Endothelial cell of umbilical vein (primary cell): ENCODE results near the gene ARMH4. TPM values are rescaled to one million over a fixed set of nuclear protein-coding genes. Genes with fewer than 3 reads are reported as not detected.
"Not testable (repeated sequence)": the region's sequence is repeated elsewhere in the genome, so short reads cannot be mapped to it uniquely, and the experiment has no call there.

Experiments
- BruUV-seq: library from RNA; stranded (reverse); fragments of 400-500 nt; replicated peaks from 2 replicates; lab custom pipeline; 2021; lab: Mats Ljungman, UMichigan
- CTCF ChIA-PET: fragments of 300-600, 350-600 bp; sonication (Branson Sonifier 250); formaldehyde crosslinking; loops from one replicate; lab custom pipeline; 2021; ENCODE audit warnings: antibody characterized with exemption, inconsistent platforms; lab: Charles Lee
- POLR2A ChIA-PET: fragments of 300-600, 350-600 bp; sonication (Branson Sonifier 250); formaldehyde crosslinking; loops from one replicate; lab custom pipeline; 2021; ENCODE audit warnings: antibody characterized with exemption, inconsistent platforms; lab: Charles Lee
- DNase-seq: peaks from one replicate; pipeline ENCODE4 v3.0.0-alpha.2; 2011; ENCODE audit warnings: low read depth, low spot score
- FAIRE-seq: peaks from 2 replicates; lab custom pipeline; 2011; peaks lifted over from hg19 to GRCh38; lab: Jason Lieb, UNC
- H2AFZ ChIP-seq: 2 replicates; pipeline ENCODE4 v1.6.0; 2012; ENCODE audit warnings: low read depth, low read length, control low read depth, inconsistent platforms
- H3K27ac ChIP-seq: 2 replicates; pipeline ENCODE4 v1.5.1; 2011; ENCODE audit warnings: low read depth, mild to moderate bottlenecking, control low read depth, low read length, moderate library complexity; ENCODE audit not compliant: insufficient read depth
- H3K27me3 ChIP-seq, 2 experiments: 2 replicates each; pipeline versions ENCODE4 v1.6.0 to v1.6.1; 2011; ENCODE audit warnings: low read length in 2 of 2, mixed read lengths in 1 of 2; ENCODE audit not compliant: control insufficient read depth in 2 of 2, insufficient read depth in 2 of 2
- H3K36me3 ChIP-seq, 2 experiments: 2 replicates in 1 of 2; 3 replicates in 1 of 2; pipeline ENCODE4 v1.5.1; 2011; ENCODE audit warnings: low read length in 2 of 2, mild to moderate bottlenecking in 1 of 2, moderate library complexity in 1 of 2; ENCODE audit not compliant: control insufficient read depth in 2 of 2, insufficient read depth in 2 of 2; ENCODE audit errors: extremely low read depth in 1 of 2
- H3K4me1 ChIP-seq: 3 replicates; pipeline ENCODE4 v1.5.1; 2011; ENCODE audit warnings: mild to moderate bottlenecking, low read length; ENCODE audit not compliant: control insufficient read depth, insufficient read depth; ENCODE audit errors: extremely low read depth
- H3K4me2 ChIP-seq: 2 replicates; pipeline ENCODE4 v1.6.1; 2011; ENCODE audit warnings: low read length, control low read depth, mixed read lengths; ENCODE audit not compliant: insufficient read depth
- H3K4me3 ChIP-seq, 3 experiments: fragments of 200-600 bp in 1 of 3; sonication (generic), shearing (Covaris generic) in 1 of 3; replicated peaks in 1 of 3; 2 replicates each; pipeline ENCODE4 v1.5.1; 2011 to 2016; ENCODE audit warnings: control low read depth in 3 of 3, low read length in 3 of 3, mild to moderate bottlenecking in 2 of 3, inconsistent platforms in 1 of 3, low read depth in 1 of 3, moderate library complexity in 1 of 3; ENCODE audit not compliant: insufficient read depth in 1 of 3
- H3K79me2 ChIP-seq: 2 replicates; pipeline ENCODE4 v1.6.0; 2012; ENCODE audit warnings: low read length, inconsistent platforms; ENCODE audit not compliant: control insufficient read depth, insufficient read depth
- H3K9ac ChIP-seq: replicated peaks from 2 replicates; pipeline ENCODE3; 2011; ENCODE audit warnings: low read length, control low read depth; ENCODE audit not compliant: insufficient read depth; ENCODE audit errors: extremely low read depth
- H3K9me1 ChIP-seq: replicated peaks from 3 replicates; pipeline ENCODE4 v1.6.0; 2011; ENCODE audit warnings: mild to moderate bottlenecking, low read length; ENCODE audit not compliant: control insufficient read depth, insufficient read depth; ENCODE audit errors: extremely low read depth
- H3K9me3 ChIP-seq: replicated peaks from 2 replicates; pipeline ENCODE4 v1.5.1; 2012; ENCODE audit warnings: low read length, inconsistent platforms; ENCODE audit not compliant: control insufficient read depth, insufficient read depth
- H4K20me1 ChIP-seq: replicated peaks from 2 replicates; pipeline ENCODE3; 2011; ENCODE audit warnings: mild to moderate bottlenecking, low read length; ENCODE audit not compliant: control insufficient read depth, insufficient read depth; ENCODE audit errors: extremely low read depth
- CTCF ChIP-seq, 2 donors: IDR thresholded peaks; 1 replicate in 1 of 2; 2 replicates in 1 of 2; pipeline ENCODE4 v1.5.1; 2011; ENCODE audit warnings: low read length in 2 of 2, mild to moderate bottlenecking in 2 of 2, moderate library complexity in 2 of 2, control low read depth in 1 of 2, inconsistent platforms in 1 of 2, low read depth in 1 of 2; ENCODE audit not compliant: insufficient read depth in 1 of 2; ENCODE audit errors: extremely low read depth in 1 of 2
- EZH2 ChIP-seq: IDR thresholded peaks from 2 replicates; pipeline ENCODE4 v1.6.1; 2012; ENCODE audit warnings: borderline replicate concordance, low read depth, mild to moderate bottlenecking, moderate library complexity, low read length, inconsistent platforms; ENCODE audit not compliant: severe bottlenecking
- FOS ChIP-seq: IDR thresholded peaks from 2 replicates; pipeline ENCODE4 v1.6.1; 2011; ENCODE audit warnings: mild to moderate bottlenecking, low read length, moderate library complexity, borderline replicate concordance; ENCODE audit not compliant: insufficient read depth
- GATA2 ChIP-seq: IDR thresholded peaks from 2 replicates; pipeline ENCODE4 v1.7.0; 2011; ENCODE audit warnings: low read depth, mild to moderate bottlenecking, moderate library complexity, mixed read lengths, low read length; ENCODE audit not compliant: insufficient read length, insufficient read depth
- JUN ChIP-seq: IDR thresholded peaks from 2 replicates; pipeline ENCODE4 v1.6.1; 2011; ENCODE audit warnings: borderline replicate concordance, low read depth; ENCODE audit not compliant: insufficient read length, insufficient read depth
- MAX ChIP-seq: IDR thresholded peaks from 2 replicates; pipeline ENCODE4 v1.6.1; 2011; ENCODE audit not compliant: insufficient read depth, insufficient read length
- MYC ChIP-seq: IDR thresholded peaks from one replicate; pipeline ENCODE4 v1.6.1; 2011; ENCODE audit warnings: mild to moderate bottlenecking, low read depth, low read length
- POLR2A ChIP-seq: IDR thresholded peaks from 2 replicates; pipeline ENCODE4 v1.6.1; 2012; ENCODE audit warnings: low read depth, mild to moderate bottlenecking, control low read depth, low read length
- POLR2AphosphoS5 ChIP-seq: IDR thresholded peaks from 2 replicates; pipeline ENCODE4 v1.6.1; 2012; ENCODE audit warnings: low read depth, mild to moderate bottlenecking, control low read depth, low read length, moderate library complexity; ENCODE audit not compliant: insufficient read depth
- dilution Hi-C: fragments of 300-500 bp; cut with MboI; formaldehyde crosslinking; loops from one replicate; pipeline ENCODE4 v1.15.0; 2019; ENCODE audit warnings: low sequenced_read_pairs; ENCODE audit not compliant: extremely low pct_ligation_motif_present
- intact Hi-C: fragments of 100-400 bp; cut with micrococcal nuclease; formaldehyde crosslinking; loops from one replicate; pipeline ENCODE4 v1.10.0; 2022
- polyA plus RNA-seq, 4 experiments: library from polyadenylated mRNA; depleted of rRNA in 3 of 4; stranded (reverse) in 3 of 4; unstranded in 1 of 4; fragments of >200 nt; gene quantifications; 2 replicates each; pipeline versions ENCODE4 v1.2.1 to v1.2.3, GENCODE V29; 2011 to 2012; ENCODE audit warnings: missing spikeins in 1 of 4
- total RNA-seq: library from RNA; stranded (reverse); gene quantifications from 2 replicates; pipeline ENCODE4 v1.2.3, GENCODE V29; 2021

The ARMH4 gene
- total and polyA plus RNA-seq, 2 donors (not counting 3 experiments of a cell fraction or from before 2014, with no cell fraction given): 1.1 to 3.0 TPM

GRCh38 chr14:58128416-58128815 lies 23.6 kb downstream of the ARMH4 start:
- Histone ChIP-seq H3K4me1 (no peaks in the 10 kb centered on the region), H3K36me3 (no peaks in the 10 kb centered on the region), H2AFZ (no peak overlapping the region), H3K27ac (no peak overlapping the region), H3K4me2 (no peak overlapping the region), H3K79me2 (no peaks in the 10 kb centered on the region), H3K9ac (no peak overlapping the region), H3K4me3 (no peak overlapping the region), H3K27me3 (no peaks in the 10 kb centered on the region), H3K9me1 (no peaks in the 10 kb centered on the region), H3K9me3 (no peaks in the 10 kb centered on the region), H4K20me1 (no peaks in the 10 kb centered on the region)
- FAIRE-seq (no peak), DNase-seq (no peak)
- TF ChIP-seq POLR2AphosphoS5 (no peak), MAX (no peak), FOS (no peak), MYC (no peak), EZH2 (no peak), CTCF (IDR thresholded peaks at IDR 0.05; ENCODE audit: extremely low read depth in 1 of 2, insufficient read depth in 1 of 2, low read depth in 1 of 2, low read length in 2 of 2) (no peak), JUN (no peak), GATA2 (no peak), POLR2A (no peak)
- intact Hi-C loops (no loop called here), dilution Hi-C loops (no loop called here)
- POLR2A ChIA-PET: no interaction called here
- CTCF ChIA-PET: no interaction called here
- no TSS peak for BruUV-seq

GRCh38 chr14:58122546-58122945 lies 29.5 kb downstream of the ARMH4 start:
- H3K4me1 ChIP-seq, DNase-seq, H3K27me3 ChIP-seq, H3K9me3 ChIP-seq, CTCF ChIA-PET, H3K9me1 ChIP-seq, H3K4me2 ChIP-seq, FAIRE-seq, H3K79me2 ChIP-seq, dilution Hi-C loops, H3K27ac ChIP-seq, POLR2A ChIA-PET, intact Hi-C loops, BruUV-seq, H3K4me3 ChIP-seq, H2AFZ ChIP-seq, H3K9ac ChIP-seq, H3K36me3 ChIP-seq, H4K20me1 ChIP-seq: not testable (repeated sequence)
